Prostate gland (tissue), 2 donors: ENCODE results near the gene OR6C68.

Experiments used
- CTCF ChIP-seq, 4 experiments: fragments of 200-600 bp in 2 of 4; fragments of 450-650 bp in 2 of 4; sonication (generic) in 2 of 4; IDR thresholded peaks; 1 replicate in 3 of 4; 2 replicates in 1 of 4; pipeline ENCODE4 v1.5.1; 2016 to 2019; ENCODE audit warnings: antibody characterized with exemption in 4 of 4, mild to moderate bottlenecking in 2 of 4, moderate library complexity in 2 of 4
- POLR2A ChIP-seq: fragments of 450-650 bp; IDR thresholded peaks from one replicate; pipeline ENCODE4 v1.6.1; 2016; ENCODE audit warnings: antibody characterized with exemption, mild to moderate bottlenecking

- TF ChIP-seq CTCF (IDR thresholded peaks at IDR 0.05) (no peak), POLR2A (no peak)
Measured at GRCh38 chr12:55516391-55516790, 24.2 kb downstream of the OR6C68 start.
